SK-N-SH (cell line): ENCODE results near the gene CFAP58. TPM values are rescaled to one million over a fixed set of nuclear protein-coding genes. Genes with fewer than 3 reads are reported as not detected.

Experiments used
- CTCF ChIA-PET: fragments of 300-600, 350-600 bp; formaldehyde crosslinking; extraction: SDS; loops from one replicate; lab custom pipeline; 2021; lab: Yijun Ruan, JAX
- POLR2A ChIA-PET: fragments of 350-600 bp; sonication (Branson Sonifier 250); formaldehyde crosslinking; extraction: SDS; loops from one replicate; lab custom pipeline; 2020; ENCODE audit warnings: antibody characterized with exemption, inconsistent platforms; lab: Yijun Ruan, JAX
- DNase-seq: peaks from one replicate; pipeline ENCODE4 v3.0.0; 2012
- H2AFZ ChIP-seq: fragments of 200-600 bp; sonication (generic); 2 replicates; pipeline ENCODE4 v1.8.1; 2016; ENCODE audit warnings: antibody characterized with exemption, mild to moderate bottlenecking, low read depth
- H3F3A ChIP-seq: fragments of 200-600 bp; sonication (generic); replicated peaks from 2 replicates; pipeline ENCODE3; 2016; ENCODE audit warnings: antibody characterized with exemption, mild to moderate bottlenecking; ENCODE audit not compliant: insufficient read depth
- H3K27ac ChIP-seq, 2 experiments: fragments of 200-500 bp in 1 of 2; fragments of 200-600 bp in 1 of 2; sonication (Bioruptor generic) in 1 of 2; sonication (generic), shearing (Covaris generic) in 1 of 2; 2 replicates each; pipeline versions ENCODE4 v1.5.1 to v1.6.1; 2014 to 2016; ENCODE audit warnings: low read depth in 2 of 2, inconsistent platforms in 1 of 2, low read length in 1 of 2, mild to moderate bottlenecking in 1 of 2, mixed read lengths in 1 of 2
- H3K27me3 ChIP-seq: fragments of 200-600 bp; sonication (generic), shearing (Covaris generic); 2 replicates; pipeline ENCODE4 v1.6.1; 2016; ENCODE audit warnings: mixed run types; ENCODE audit not compliant: insufficient read depth
- H3K36me3 ChIP-seq, 2 experiments: fragments of 200-500 bp in 1 of 2; fragments of 200-600 bp in 1 of 2; sonication (Bioruptor generic) in 1 of 2; sonication (generic) in 1 of 2; replicated peaks in 1 of 2; 2 replicates each; pipeline versions ENCODE3 to v1.5.1; 2014 to 2016; ENCODE audit warnings: low read length in 1 of 2, mild to moderate bottlenecking in 1 of 2; ENCODE audit not compliant: insufficient read depth in 2 of 2, control insufficient read depth in 1 of 2
- H3K4me1 ChIP-seq, 2 experiments: fragments of 200-500 bp in 1 of 2; fragments of 200-600 bp in 1 of 2; sonication (Bioruptor generic) in 1 of 2; sonication (generic), shearing (Covaris generic) in 1 of 2; 2 replicates each; pipeline versions ENCODE4 v1.5.1 to v1.6.1; 2014 to 2016; ENCODE audit warnings: low read depth in 1 of 2, low read length in 1 of 2, mixed run types in 1 of 2; ENCODE audit not compliant: insufficient read depth in 2 of 2, control insufficient read depth in 1 of 2
- H3K4me2 ChIP-seq: fragments of 200-600 bp; sonication (generic), shearing (Covaris generic); 2 replicates; pipeline ENCODE4 v1.6.1; 2017; ENCODE audit warnings: mixed run types
- H3K4me3 ChIP-seq, 2 experiments: fragments of 200-500 bp in 1 of 2; fragments of 200-600 bp in 1 of 2; sonication (Bioruptor generic) in 1 of 2; sonication (generic), shearing (Covaris generic) in 1 of 2; 2 replicates each; pipeline versions ENCODE4 v1.5.1 to v1.8.1; 2014 to 2016; ENCODE audit warnings: low read depth in 2 of 2, inconsistent platforms in 1 of 2, low read length in 1 of 2, mild to moderate bottlenecking in 1 of 2, mixed read lengths in 1 of 2, moderate library complexity in 1 of 2
- H3K79me2 ChIP-seq: fragments of 200-600 bp; sonication (generic); 2 replicates; pipeline ENCODE4 v1.8.1; 2017; ENCODE audit warnings: mild to moderate bottlenecking; ENCODE audit not compliant: insufficient read depth
- H3K9ac ChIP-seq: fragments of 200-600 bp; sonication (generic); 2 replicates; pipeline ENCODE4 v1.6.1; 2017; ENCODE audit warnings: mixed run types
- H3K9me2 ChIP-seq: fragments of 200-600 bp; sonication (generic); 2 replicates; pipeline ENCODE4 v1.6.1; 2017; ENCODE audit warnings: mixed run types
- H3K9me3 ChIP-seq: fragments of 200-600 bp; sonication (generic); 2 replicates; pipeline ENCODE4 v1.6.1; 2017; ENCODE audit warnings: mixed run types, mild to moderate bottlenecking, moderate library complexity
- H4K20me1 ChIP-seq: fragments of 200-600 bp; sonication (generic); 2 replicates; pipeline ENCODE4 v1.6.1; 2017; ENCODE audit warnings: mild to moderate bottlenecking, mixed run types; ENCODE audit not compliant: insufficient read depth
- CHD2 ChIP-seq: fragments of 150-350 bp; IDR thresholded peaks from 2 replicates; pipeline ENCODE4 v1.6.1; 2018; ENCODE audit warnings: low read length; ENCODE audit not compliant: partially characterized antibody
- CTCF ChIP-seq: fragments of 200-600 bp; sonication (generic); IDR thresholded peaks from 2 replicates; pipeline ENCODE4 v1.6.1; 2017; ENCODE audit warnings: antibody characterized with exemption, mild to moderate bottlenecking, moderate library complexity
- EP300 ChIP-seq, 2 experiments: IDR thresholded peaks; 2 replicates each; pipeline versions ENCODE4 v1.4.0 to v1.6.1; 2012; ENCODE audit warnings: borderline replicate concordance in 1 of 2, low read depth in 1 of 2, low read length in 1 of 2
- FOSL2 ChIP-seq: IDR thresholded peaks from 2 replicates; pipeline ENCODE4 v1.4.0; 2012; ENCODE audit warnings: low read depth, mild to moderate bottlenecking, moderate library complexity, borderline replicate concordance
- FOXM1 ChIP-seq: IDR thresholded peaks from 2 replicates; pipeline ENCODE4 v1.4.0; 2012; ENCODE audit warnings: low read depth, mild to moderate bottlenecking
- GABPA ChIP-seq: IDR thresholded peaks from 2 replicates; pipeline ENCODE4 v1.4.0; 2012; ENCODE audit warnings: low read depth, mild to moderate bottlenecking
- GATA2 ChIP-seq: sonication (generic); formaldehyde crosslinking; IDR thresholded peaks from 2 replicates; pipeline ENCODE4 v1.5.0; 2020; ENCODE audit warnings: mild to moderate bottlenecking, missing genetic modification reagents
- RAD21 ChIP-seq: IDR thresholded peaks from 2 replicates; pipeline ENCODE4 v1.6.1; 2012; ENCODE audit warnings: mild to moderate bottlenecking, low read length
- RCOR1 ChIP-seq: fragments of 150-350 bp; IDR thresholded peaks from 2 replicates; pipeline ENCODE4 v1.6.1; 2017; ENCODE audit warnings: antibody characterized with exemption, low read length
- TAF1 ChIP-seq: IDR thresholded peaks from 2 replicates; pipeline ENCODE4 v1.6.1; 2012; ENCODE audit warnings: low read depth, mild to moderate bottlenecking, low read length, moderate library complexity, borderline replicate concordance
- TEAD4 ChIP-seq: IDR thresholded peaks from 2 replicates; pipeline ENCODE4 v1.4.0; 2012; ENCODE audit warnings: mild to moderate bottlenecking, borderline replicate concordance; ENCODE audit not compliant: insufficient read depth
- YY1 ChIP-seq: IDR thresholded peaks from 2 replicates; pipeline ENCODE4 v1.4.0; 2012; ENCODE audit warnings: low read depth, mild to moderate bottlenecking
- WGBS: methylation state at CpG from one replicate; pipeline ENCODE4 v1.1.6; 2017; ENCODE audit warnings: low lambda C conversion rate; 5-methylcytosine and 5-hydroxymethylcytosine counted together
- polyA plus RNA-seq, 3 experiments: library from polyadenylated mRNA; depleted of rRNA; stranded (reverse); fragments of >200 nt; gene quantifications; 2 replicates each; pipeline ENCODE4 v1.2.3, GENCODE V29; 2012
- TF ChIP-seq, protein P1 (sequence below): fragments of 150-350 bp; IDR thresholded peaks from 2 replicates; pipeline ENCODE4 v1.6.1; 2016; ENCODE audit warnings: mild to moderate bottlenecking, low read depth, low read length
- TF ChIP-seq, protein P2 (sequence below): fragments of 150-350 bp; IDR thresholded peaks from 2 replicates; pipeline ENCODE4 v1.6.1; 2017; ENCODE audit warnings: antibody characterized with exemption, low read length, low read depth, borderline replicate concordance

CFAP58 gene
- polyA plus RNA-seq, 1 of the 3 experiments (the other 2 are of a cell fraction): 0.38 TPM

DNA sequence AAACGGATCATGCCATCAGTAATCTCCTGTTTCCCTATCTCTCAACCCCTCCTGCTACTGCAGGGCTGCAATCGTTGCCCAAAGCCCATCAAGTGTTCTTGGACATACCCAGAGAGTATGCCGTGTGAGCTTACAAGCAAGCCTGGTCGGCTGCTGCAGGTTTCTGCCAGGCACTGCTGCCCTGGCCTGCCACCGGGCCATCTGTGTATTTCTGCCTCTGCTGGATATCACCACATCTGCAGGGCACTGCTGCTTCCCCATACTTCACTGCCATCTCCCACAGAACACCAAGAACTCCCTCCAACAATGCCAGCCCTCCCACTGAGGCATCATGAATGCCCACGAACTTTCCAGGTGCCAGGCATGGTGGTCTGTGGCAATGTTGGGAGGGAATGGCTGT lies 149.3 kb downstream of the CFAP58 start:
- Histone ChIP-seq H2AFZ (no peak overlapping the region), H4K20me1 (no peaks in the 10 kb centered on the region), H3K79me2 (no peaks in the 10 kb centered on the region), H3K9ac (no peak overlapping the region), H3K9me2 (no peaks in the 10 kb centered on the region), H3K4me2 (no peak overlapping the region), H3K27ac (peak overlapping the region in 1 of 2 experiments; percentile 84; a peak in 2 of 4 replicates), H3K4me3 (no peak overlapping the region), H3K27me3 (no peaks in the 10 kb centered on the region), H3F3A (no peaks in the 10 kb centered on the region), H3K4me1 (peaks cover 0 to 33% of the 10 kb centered on the region in 2 experiments; a peak in 2 of 4 replicates), H3K36me3 (no peaks in the 10 kb centered on the region), H3K9me3 (no peaks in the 10 kb centered on the region)
- WGBS: 5% methylated on average over 4 of the region's 6 CpGs
- DNase-seq: peak; percentile 75
- ChIA-PET POLR2A (interaction anchor here (1.3 kb wide), 1 partner anchor 13 kb away, joined by 3 read pairs; no protein-coding TSS in a partner anchor), CTCF (interaction anchor here (1.0 to 5.1 kb wide), 5 partner anchors 13 to 118 kb away, joined by 3 to 26 read pairs (median 4); no protein-coding TSS in a partner anchor)
- TF ChIP-seq GABPA: no peak
- TF ChIP-seq FOSL2: no peak
- TF ChIP-seq, protein P1, sequence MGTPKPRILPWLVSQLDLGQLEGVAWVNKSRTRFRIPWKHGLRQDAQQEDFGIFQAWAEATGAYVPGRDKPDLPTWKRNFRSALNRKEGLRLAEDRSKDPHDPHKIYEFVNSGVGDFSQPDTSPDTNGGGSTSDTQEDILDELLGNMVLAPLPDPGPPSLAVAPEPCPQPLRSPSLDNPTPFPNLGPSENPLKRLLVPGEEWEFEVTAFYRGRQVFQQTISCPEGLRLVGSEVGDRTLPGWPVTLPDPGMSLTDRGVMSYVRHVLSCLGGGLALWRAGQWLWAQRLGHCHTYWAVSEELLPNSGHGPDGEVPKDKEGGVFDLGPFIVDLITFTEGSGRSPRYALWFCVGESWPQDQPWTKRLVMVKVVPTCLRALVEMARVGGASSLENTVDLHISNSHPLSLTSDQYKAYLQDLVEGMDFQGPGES: no peak
- no peak for TF ChIP-seq CTCF
- TF ChIP-seq TAF1: no peak
- no peak for TF ChIP-seq YY1
- TF ChIP-seq CHD2: no peak
- TF ChIP-seq TEAD4: no peak
- TF ChIP-seq FOXM1: no peak
- TF ChIP-seq EP300 (IDR thresholded peaks at IDR 0.05; ENCODE audit: borderline replicate concordance in 1 of 2, low read depth in 1 of 2, low read length in 1 of 2): peak in 1 of 2 experiments; percentile 59; a peak in 2 of 4 replicates
- peak; percentile 77 for TF ChIP-seq GATA2 (CRISPR knock-in tag)
- peak; percentile 8; the same call in 1 of the 2 replicates for TF ChIP-seq RCOR1
- TF ChIP-seq RAD21: peak; percentile 45; the same call in 1 of the 2 replicates
- TF ChIP-seq, protein P2, sequence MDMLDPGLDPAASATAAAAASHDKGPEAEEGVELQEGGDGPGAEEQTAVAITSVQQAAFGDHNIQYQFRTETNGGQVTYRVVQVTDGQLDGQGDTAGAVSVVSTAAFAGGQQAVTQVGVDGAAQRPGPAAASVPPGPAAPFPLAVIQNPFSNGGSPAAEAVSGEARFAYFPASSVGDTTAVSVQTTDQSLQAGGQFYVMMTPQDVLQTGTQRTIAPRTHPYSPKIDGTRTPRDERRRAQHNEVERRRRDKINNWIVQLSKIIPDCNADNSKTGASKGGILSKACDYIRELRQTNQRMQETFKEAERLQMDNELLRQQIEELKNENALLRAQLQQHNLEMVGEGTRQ: no peak

Other genes with a start within 250 kb of the CFAP58 start
- gene SFR1, start 231.7 kb upstream of the CFAP58 start, polyA plus RNA-seq (2012; rRNA removed): 1.5 and 1.8 TPM in 2 replicates
- gene CFAP43, start 121.5 kb upstream of the CFAP58 start, polyA plus RNA-seq (2012; rRNA removed): 0.23 and 0.35 TPM in 2 replicates
- gene GSTO1, start 98.9 kb upstream of the CFAP58 start, polyA plus RNA-seq (2012; rRNA removed): 114 and 126 TPM in 2 replicates
- 0.47 and 0.49 TPM in 2 replicates for gene GSTO2, start 84.6 kb upstream of the CFAP58 start, polyA plus RNA-seq (2012; rRNA removed)
- gene ITPRIP, start 15.4 kb upstream of the CFAP58 start, polyA plus RNA-seq (2012; rRNA removed): 20.2 and 22.1 TPM in 2 replicates